Activated CD8-positive, alpha-beta memory T cell treated with anti-CD3 and anti-CD28 coated beads, Interleukin-2, amount 50 U/mL, for 48 hours (primary cell): ENCODE measurements around the gene GPX4.

Source experiments
- DNase-seq: peaks from one replicate; pipeline ENCODE4 v3.0.0-alpha.2; 2020

The GPX4 gene

DNA sequence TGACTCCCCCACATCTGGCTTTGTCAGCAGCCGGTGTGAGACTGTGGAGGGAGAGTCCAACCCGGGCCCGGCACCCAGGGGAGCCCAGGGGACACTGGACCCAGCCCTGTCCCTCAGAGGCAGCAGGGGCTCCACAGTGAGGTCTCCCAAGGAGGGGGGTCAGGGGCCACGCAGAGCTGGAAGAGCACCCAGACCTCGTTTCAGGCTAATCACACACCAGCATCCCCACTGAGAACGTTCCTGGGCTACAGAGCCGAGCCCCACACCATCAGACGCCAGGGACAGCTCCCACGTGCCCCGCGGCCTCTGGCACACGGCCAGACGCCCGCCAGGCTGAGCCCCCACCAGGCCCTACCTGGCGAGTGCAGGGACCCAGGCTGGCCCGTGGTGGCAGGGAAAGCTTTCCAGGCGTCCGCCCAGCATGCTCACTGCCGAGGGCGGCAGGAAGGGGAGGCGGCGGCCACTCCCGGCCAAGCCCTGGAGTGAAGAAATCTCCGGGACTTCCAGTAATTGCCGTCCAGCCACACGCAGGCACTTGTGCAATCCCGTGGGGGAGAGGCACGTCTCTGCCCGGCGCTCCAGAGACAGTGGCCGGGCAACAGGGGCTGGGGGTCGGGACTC lies 51.0 kb downstream of the GPX4 start:
- DNase-seq = no peak

DNA sequence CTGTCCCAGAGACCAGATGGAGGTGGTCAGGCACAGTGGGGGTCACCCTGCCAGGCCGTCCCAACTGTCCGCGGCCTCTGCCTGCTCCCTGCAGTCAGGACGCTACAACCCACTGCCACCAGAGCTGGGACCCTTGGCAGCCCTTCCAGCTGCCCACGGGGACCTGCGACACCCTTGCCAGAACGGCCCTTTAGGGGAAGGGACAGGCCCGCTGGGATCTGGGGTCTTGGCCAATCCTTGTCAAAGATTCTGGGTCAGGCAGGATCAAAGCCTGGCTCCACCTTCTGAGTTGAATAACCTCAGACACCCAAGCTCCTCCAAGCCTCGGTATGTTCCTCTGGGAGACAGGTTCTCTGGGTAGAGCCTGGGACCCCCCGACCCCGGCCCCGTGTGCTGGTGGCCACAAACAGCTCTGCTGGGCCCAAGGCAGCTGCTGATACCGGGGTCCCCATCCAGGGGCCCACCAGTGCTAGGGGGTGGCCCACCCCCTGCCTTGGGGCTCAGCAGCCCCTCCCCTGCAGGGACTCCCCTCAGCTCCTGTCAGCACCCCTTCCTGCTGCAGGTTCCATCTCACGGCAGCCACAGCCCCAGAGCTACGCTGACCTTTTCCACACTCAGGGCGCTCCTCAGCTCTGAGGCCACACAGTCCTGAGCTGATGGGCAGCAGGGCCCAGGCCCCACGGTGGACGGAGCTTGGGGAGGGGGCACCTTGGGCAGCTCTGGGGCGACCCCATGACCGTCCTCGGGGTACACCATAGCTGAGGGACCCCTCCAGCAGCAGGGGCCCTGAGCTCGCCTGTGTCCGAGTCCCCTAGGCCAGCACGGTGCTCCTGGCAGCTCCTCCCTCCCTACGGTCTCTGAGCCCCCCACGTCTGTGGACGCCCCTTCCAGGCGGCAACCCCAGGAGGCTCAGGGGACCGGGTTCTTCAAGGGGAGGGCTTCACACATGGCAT lies 51.8 kb downstream of the GPX4 start:
- no peak for DNase-seq
